NB4 (cell line): ENCODE measurements around the gene SLC4A1.

ENCODE experiments used
- CTCF ChIP-seq: IDR thresholded peaks from one replicate; pipeline ENCODE4 v1.5.1; 2012; ENCODE audit warnings: low read depth, low read length
- MAX ChIP-seq: IDR thresholded peaks from 2 replicates; pipeline ENCODE4 v1.6.1; 2011; ENCODE audit warnings: low read depth, low read length
- MYC ChIP-seq: IDR thresholded peaks from 2 replicates; pipeline ENCODE4 v1.6.1; 2011; ENCODE audit warnings: low read depth, low read length
- POLR2A ChIP-seq: IDR thresholded peaks from 2 replicates; pipeline ENCODE4 v1.6.1; 2011; ENCODE audit warnings: mild to moderate bottlenecking; ENCODE audit not compliant: insufficient read length; ENCODE audit errors: extremely low read depth

GRCh38 chr17:44279666-44280391 is 11.9 kb upstream of the SLC4A1 start:
- TF ChIP-seq CTCF: no peak
- no peak for TF ChIP-seq POLR2A
- TF ChIP-seq MYC: no peak
- TF ChIP-seq MAX: no peak
